T-helper 1 cell (primary cell): Measurements from ENCODE around the gene MYH11.
"Not testable (repeated sequence)": the region's sequence is repeated elsewhere in the genome, so short reads cannot be mapped to it uniquely, and the experiment has no call there.

Experiments used
- DNase-seq, 5 donors: peaks; one replicate each; pipeline ENCODE4 v3.0.0-alpha.2; 2012 to 2020

MYH11 gene

DNA sequence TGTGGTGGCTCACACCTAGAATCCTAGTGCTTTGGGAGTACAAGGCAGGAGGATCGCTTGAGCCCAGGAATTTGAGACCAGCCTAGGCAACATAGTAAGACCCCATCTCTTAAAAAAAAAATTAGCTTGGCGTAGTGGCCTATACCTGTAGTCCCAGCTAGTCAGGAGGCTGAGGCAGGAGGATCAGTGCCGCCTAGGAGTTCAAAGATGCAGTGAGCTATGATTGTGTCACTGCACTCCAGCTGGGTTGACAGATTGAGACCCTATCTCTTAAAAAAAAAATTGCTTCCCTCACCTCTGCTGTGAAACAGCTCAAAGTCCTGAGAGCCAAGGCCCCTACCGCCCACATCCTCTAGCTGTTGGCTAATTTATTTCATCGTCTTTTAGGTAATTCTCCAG is 196.6 kb downstream of the MYH11 start:
- no peak for DNase-seq

DNA sequence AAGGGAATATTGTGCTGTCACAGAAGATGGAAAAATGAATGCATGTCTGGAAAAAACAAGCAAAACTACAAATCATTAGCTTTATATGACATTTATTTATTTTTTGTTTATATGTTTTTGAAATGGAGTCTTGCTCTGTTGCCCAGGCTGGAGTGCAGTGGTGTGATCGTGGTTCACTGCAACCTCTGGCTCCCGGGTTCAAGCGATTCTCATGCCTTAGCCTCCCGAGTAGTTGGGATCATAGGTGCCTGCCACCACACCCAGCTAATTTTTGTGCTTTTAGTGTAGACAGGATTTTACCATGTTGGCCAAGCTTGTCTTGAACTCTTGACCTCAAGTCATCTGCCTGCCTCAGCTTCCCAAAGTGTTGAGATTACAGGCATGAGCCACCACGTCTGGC is 198.3 kb downstream of the MYH11 start:
- no peak for DNase-seq

DNA sequence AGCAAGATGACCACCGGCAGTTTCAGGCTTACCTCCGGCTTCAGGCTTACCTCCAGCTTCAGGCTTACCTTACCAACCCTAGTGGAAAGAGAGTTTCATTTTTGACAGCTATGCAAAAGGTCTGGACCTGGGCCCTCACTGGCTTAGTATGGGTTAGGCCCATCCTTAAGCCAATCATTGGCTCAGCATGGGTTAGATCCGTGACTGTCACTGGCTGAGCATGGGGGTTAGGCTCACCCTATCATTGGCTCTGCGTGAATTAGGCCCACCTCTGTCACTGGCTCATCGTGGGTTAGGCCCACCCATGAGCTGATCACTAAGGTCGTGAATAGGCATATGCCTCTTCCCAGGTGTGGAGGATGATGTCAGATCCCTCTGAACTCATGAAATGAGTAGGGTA is 198.7 kb downstream of the MYH11 start:
- no peak for DNase-seq

DNA sequence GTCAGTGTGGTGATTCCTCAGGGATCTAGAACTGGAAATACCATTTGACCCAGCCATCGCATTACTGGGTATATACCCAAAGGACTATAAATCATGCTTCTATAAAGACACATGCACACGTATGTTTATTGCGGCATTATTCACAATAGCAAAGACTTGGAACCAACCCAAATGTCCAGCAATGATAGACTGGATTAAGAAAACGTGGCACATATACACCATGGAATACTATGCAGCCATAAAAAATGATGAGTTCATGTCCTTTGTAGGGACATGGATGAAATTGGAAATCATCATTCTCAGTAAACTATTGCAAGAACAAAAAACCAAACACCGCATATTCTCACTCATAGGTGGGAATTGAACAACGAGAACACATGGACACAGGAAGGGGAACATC is 201.3 kb downstream of the MYH11 start:
- DNase-seq = not testable (repeated sequence)

DNA sequence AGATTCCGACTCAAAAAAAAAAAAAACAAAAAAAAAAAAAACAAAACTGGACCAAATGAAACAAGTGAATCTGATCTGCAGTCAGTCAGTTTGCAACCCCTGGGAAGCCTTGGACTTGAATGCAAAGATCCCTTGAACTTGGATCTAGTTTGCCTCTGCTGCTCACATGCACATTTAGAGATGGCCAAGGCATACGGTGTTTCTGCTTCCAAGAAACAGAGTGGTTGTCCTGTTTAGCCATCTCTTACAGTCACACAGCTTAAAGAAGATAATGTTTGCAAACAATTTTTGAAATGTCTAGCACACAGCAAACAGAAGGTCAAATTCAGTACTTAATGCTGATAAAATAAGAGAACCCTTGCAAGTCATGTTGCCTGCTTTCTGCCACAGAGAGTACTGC is 202.2 kb downstream of the MYH11 start:
- no peak for DNase-seq

DNA sequence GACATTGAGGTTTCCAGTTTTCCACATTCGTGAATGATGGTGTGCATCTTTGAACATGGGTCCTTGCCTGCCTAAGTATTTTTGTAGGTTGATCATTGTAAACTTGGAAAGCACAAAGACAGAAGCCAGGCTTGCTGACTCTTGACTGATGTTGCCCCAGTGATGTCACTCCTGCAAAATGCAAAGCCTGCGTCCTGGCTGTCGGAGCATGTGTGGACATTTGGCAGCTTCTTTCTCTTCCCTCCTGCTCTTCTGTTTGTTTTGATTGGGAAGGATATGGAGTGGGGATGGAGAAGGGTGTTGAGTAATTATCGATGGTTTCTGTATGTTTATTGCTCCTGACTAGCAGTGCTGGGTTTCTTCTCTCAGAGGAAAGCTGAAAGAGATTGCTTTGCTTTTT is 203.6 kb downstream of the MYH11 start:
- no peak for DNase-seq
